Hematopoietic multipotent progenitor cell treated with erythropoietin and hydrocortisone succinate and interleukin-3 and kit ligand, for 4 days (in vitro differentiated cells): ENCODE results near the gene CLBA1.

Experiments used
- DNase-seq: peaks from one replicate; pipeline ENCODE4 v3.0.0-alpha.2; 2015

Gene CLBA1

GRCh38 chr14:104980611-104981531 is 4.7 kb upstream of the CLBA1 start:
- DNase-seq = no peak

GRCh38 chr14:104981699-104982541 is 3.7 kb upstream of the CLBA1 start:
- DNase-seq = no peak

GRCh38 chr14:104982548-104983230 is 2.9 kb upstream of the CLBA1 start:
- DNase-seq = no peak

GRCh38 chr14:104983231-104983721 is 2.3 kb upstream of the CLBA1 start:
- no peak for DNase-seq

- DNase-seq = no peak
These were observed 1.3 kb upstream of the CLBA1 start for GRCh38 chr14:104984056-104984894.

- no peak for DNase-seq
These were observed 1.0 kb downstream of the CLBA1 start for GRCh38 chr14:104986487-104987164.

GRCh38 chr14:104989236-104989950 is 3.8 kb downstream of the CLBA1 start:
- DNase-seq = no peak

- no peak for DNase-seq
These were observed 4.3 kb downstream of the CLBA1 start for GRCh38 chr14:104989951-104990303.

- no peak for DNase-seq
These were observed 6.3 kb downstream of the CLBA1 start for GRCh38 chr14:104991896-104992230.

GRCh38 chr14:104992501-104992900 is 6.9 kb downstream of the CLBA1 start:
- DNase-seq = no peak

- DNase-seq = no peak
These were observed 7.7 kb downstream of the CLBA1 start for GRCh38 chr14:104993306-104993705.

- DNase-seq = peak; percentile 64
These were observed 8.4 kb downstream of the CLBA1 start for GRCh38 chr14:104993808-104994591.

- no peak for DNase-seq
These were observed 9.4 kb downstream of the CLBA1 start for GRCh38 chr14:104994978-104995377.

- DNase-seq = no peak
These were observed 10.4 kb downstream of the CLBA1 start for GRCh38 chr14:104996032-104996431.

- no peak for DNase-seq
These were observed 10.9 kb downstream of the CLBA1 start for GRCh38 chr14:104996483-104996882.

- no peak for DNase-seq
These were observed 13.2 kb downstream of the CLBA1 start for GRCh38 chr14:104998801-104999200.

GRCh38 chr14:104999361-104999760 is 13.8 kb downstream of the CLBA1 start:
- no peak for DNase-seq

GRCh38 chr14:105005329-105005928 is 19.8 kb downstream of the CLBA1 start:
- no peak for DNase-seq

GRCh38 chr14:105005929-105006830 is 20.6 kb downstream of the CLBA1 start:
- no peak for DNase-seq
